ENCODE data around the gene NAA60.

DNA sequence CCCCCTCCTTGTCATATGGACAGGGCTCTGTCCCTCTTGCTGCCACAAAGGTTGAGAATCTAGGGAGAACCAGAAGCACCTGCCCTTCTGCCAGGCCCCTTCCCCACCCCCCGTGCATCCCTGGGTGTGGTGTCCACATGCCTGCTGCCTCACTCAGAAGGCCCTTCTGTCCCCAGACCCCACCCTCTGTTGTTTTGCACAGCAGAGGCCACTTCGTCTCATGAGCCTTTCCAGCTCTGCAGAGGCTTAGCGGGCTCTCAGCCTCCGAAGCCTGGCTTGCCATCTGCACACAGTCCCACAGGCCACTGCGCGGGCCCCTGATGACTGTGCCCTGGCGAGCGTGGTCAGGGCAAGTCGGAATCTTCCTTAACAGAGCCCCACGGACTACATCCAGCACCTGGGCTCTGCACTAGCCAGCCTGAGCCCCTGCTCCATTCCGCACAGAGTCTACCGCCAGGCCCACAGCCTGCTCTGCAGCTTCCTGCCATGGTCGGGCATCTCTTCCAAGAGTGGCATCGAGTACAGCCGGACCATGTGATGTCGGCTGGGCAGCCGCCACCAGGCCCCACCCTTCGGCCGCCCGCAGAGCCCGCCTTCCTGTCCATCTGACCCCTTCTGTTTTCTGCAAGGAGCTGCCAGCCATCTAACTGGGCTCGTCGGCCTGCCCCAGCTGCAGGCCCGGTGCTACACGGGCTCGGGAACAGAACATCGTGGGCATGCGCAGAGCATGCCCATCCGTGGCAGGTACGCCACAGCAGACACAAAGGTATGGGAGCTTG, 41.0 kb downstream of the NAA60 start:
- TF ChIP-seq, protein P1, sequence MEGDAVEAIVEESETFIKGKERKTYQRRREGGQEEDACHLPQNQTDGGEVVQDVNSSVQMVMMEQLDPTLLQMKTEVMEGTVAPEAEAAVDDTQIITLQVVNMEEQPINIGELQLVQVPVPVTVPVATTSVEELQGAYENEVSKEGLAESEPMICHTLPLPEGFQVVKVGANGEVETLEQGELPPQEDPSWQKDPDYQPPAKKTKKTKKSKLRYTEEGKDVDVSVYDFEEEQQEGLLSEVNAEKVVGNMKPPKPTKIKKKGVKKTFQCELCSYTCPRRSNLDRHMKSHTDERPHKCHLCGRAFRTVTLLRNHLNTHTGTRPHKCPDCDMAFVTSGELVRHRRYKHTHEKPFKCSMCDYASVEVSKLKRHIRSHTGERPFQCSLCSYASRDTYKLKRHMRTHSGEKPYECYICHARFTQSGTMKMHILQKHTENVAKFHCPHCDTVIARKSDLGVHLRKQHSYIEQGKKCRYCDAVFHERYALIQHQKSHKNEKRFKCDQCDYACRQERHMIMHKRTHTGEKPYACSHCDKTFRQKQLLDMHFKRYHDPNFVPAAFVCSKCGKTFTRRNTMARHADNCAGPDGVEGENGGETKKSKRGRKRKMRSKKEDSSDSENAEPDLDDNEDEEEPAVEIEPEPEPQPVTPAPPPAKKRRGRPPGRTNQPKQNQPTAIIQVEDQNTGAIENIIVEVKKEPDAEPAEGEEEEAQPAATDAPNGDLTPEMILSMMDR (IDR thresholded peaks at IDR 0.05) = no peak
- TF ChIP-seq EP300 (IDR thresholded peaks at IDR 0.05) (no peak), POLR2A (IDR thresholded peaks at IDR 0.05) (no peak)
